GM12878 (cell line): ENCODE data around the gene ETV6. TPM values are rescaled to one million over a fixed set of nuclear protein-coding genes. Genes with fewer than 3 reads are reported as not detected.

Experiments
- CBFB ChIP-seq: IDR thresholded peaks from 2 replicates; pipeline ENCODE4 v1.6.1; 2016; ENCODE audit warnings: antibody characterized with exemption, low read depth
- EED ChIP-seq: sonication (generic); IDR thresholded peaks from 2 replicates; pipeline ENCODE4 v1.6.1; 2016; ENCODE audit warnings: antibody characterized with exemption, low read depth
- HDAC6 ChIP-seq: fragments of 200-600 bp; sonication (generic); IDR thresholded peaks from one replicate; pipeline ENCODE4 v1.8.0; 2017; ENCODE audit warnings: antibody characterized with exemption; ENCODE audit not compliant: unreplicated experiment
- IRF4 ChIP-seq: IDR thresholded peaks from 2 replicates; pipeline ENCODE4 v1.6.1; 2011; ENCODE audit warnings: low read depth, low read length
- KAT2A ChIP-seq: conservative IDR thresholded peaks from 2 replicates; pipeline ENCODE4 v1.6.1; 2011; ENCODE audit warnings: low read depth, low read length; ENCODE audit not compliant: control insufficient read depth
- KLF5 ChIP-seq: fragments of 450-650 bp; IDR thresholded peaks from 2 replicates; pipeline ENCODE4 v1.6.1; 2014; ENCODE audit warnings: mild to moderate bottlenecking; ENCODE audit not compliant: partially characterized antibody
- MEF2B ChIP-seq: fragments of 450-650 bp; IDR thresholded peaks from 2 replicates; pipeline ENCODE4 v1.6.1; 2018; ENCODE audit warnings: mild to moderate bottlenecking, moderate library complexity; ENCODE audit not compliant: partially characterized antibody, poor library complexity, severe bottlenecking
- MYC ChIP-seq: IDR thresholded peaks from 2 replicates; pipeline ENCODE4 v1.6.1; 2011; ENCODE audit warnings: mild to moderate bottlenecking, low read length, moderate library complexity, inconsistent platforms; ENCODE audit not compliant: insufficient read depth, insufficient replicate concordance, insufficient read length, severe bottlenecking
- NFYA ChIP-seq: IDR thresholded peaks from 2 replicates; pipeline ENCODE4 v1.6.1; 2011; ENCODE audit warnings: low read depth, mild to moderate bottlenecking, low read length, improper control_type of control experiment, borderline replicate concordance
- NR2C1 ChIP-seq: fragments of 450-650 bp; IDR thresholded peaks from 2 replicates; pipeline ENCODE4 v1.6.1; 2017; ENCODE audit warnings: antibody characterized with exemption, mild to moderate bottlenecking, moderate library complexity
- POLR2A ChIP-seq: IDR thresholded peaks from 2 replicates; pipeline ENCODE4 v1.6.1; 2011; ENCODE audit warnings: low read depth, mild to moderate bottlenecking, low read length
- RAD51 ChIP-seq: fragments of 450-650 bp; IDR thresholded peaks from 2 replicates; pipeline ENCODE4 v1.6.1; 2016; ENCODE audit warnings: moderate library complexity, mild to moderate bottlenecking, inconsistent platforms
- RB1 ChIP-seq: fragments of 450-650 bp; formaldehyde crosslinking; IDR thresholded peaks from 2 replicates; pipeline ENCODE4 v1.6.1; 2017; ENCODE audit warnings: mild to moderate bottlenecking, borderline replicate concordance
- RBBP5 ChIP-seq: fragments of 200-600 bp; sonication (generic); conservative IDR thresholded peaks from 2 replicates; pipeline ENCODE4 v1.6.1; 2016
- RUNX3 ChIP-seq: IDR thresholded peaks from 2 replicates; pipeline ENCODE4 v1.6.1; 2012; ENCODE audit warnings: low read length, inconsistent platforms
- SMAD1 ChIP-seq: fragments of 450-650 bp; IDR thresholded peaks from 2 replicates; pipeline ENCODE4 v1.6.1; 2018; ENCODE audit warnings: mild to moderate bottlenecking, low read depth; ENCODE audit not compliant: partially characterized antibody
- SMARCA5 ChIP-seq: fragments of 450-650 bp; IDR thresholded peaks from 2 replicates; pipeline ENCODE4 v1.6.1; 2017; ENCODE audit warnings: mild to moderate bottlenecking
- polyA plus RNA-seq, 11 experiments: library from polyadenylated mRNA; depleted of rRNA in 4 of 11; unstranded in 6 of 11; stranded (reverse) in 5 of 11; fragments of >200 nt; fragmentation: Nextera tagmentation in 4 of 11; fragmentation: Illumina TruSeq in 1 of 11; extraction: Ambion mirVana in 4 of 11; extraction: Trizol in 1 of 11; gene quantifications; 1 replicate in 1 of 11; 2 replicates in 10 of 11; pipeline versions ENCODE4 v1.2.1 to v1.2.3, GENCODE V29; 2011 to 2016; ENCODE audit warnings: inconsistent platforms in 2 of 11, missing spikeins in 2 of 11, low read depth in 1 of 11
- total RNA-seq, 4 experiments: library from RNA; depleted of rRNA in 3 of 4; stranded (reverse); fragments of >200 nt in 3 of 4; fragmentation: Illumina TruSeq in 1 of 4; extraction: Trizol in 1 of 4; gene quantifications; 2 replicates each; pipeline versions ENCODE4 v1.2.1 to v1.2.3, GENCODE V29; 2013 to 2021
- TF ChIP-seq, protein P1 (sequence below): fragments of 450-650 bp; formaldehyde crosslinking; IDR thresholded peaks from 2 replicates; pipeline ENCODE4 v1.5.0; 2022; ENCODE audit warnings: mild to moderate bottlenecking, missing genetic modification characterization
- TF ChIP-seq, protein P2 (sequence below): IDR thresholded peaks from 2 replicates; pipeline ENCODE4 v1.6.1; 2012; ENCODE audit warnings: low read length, inconsistent platforms
- TF ChIP-seq, protein P3 (sequence below): fragments of 450-650 bp; IDR thresholded peaks from 2 replicates; pipeline ENCODE4 v1.6.1; 2017; ENCODE audit warnings: mild to moderate bottlenecking, moderate library complexity
- TF ChIP-seq, protein P4 (sequence below): fragments of 450-650 bp; IDR thresholded peaks from 2 replicates; pipeline ENCODE4 v1.6.1; 2017; ENCODE audit warnings: borderline replicate concordance

The ETV6 gene
- total and polyA plus RNA-seq, 10 of the 15 experiments (the other 5 are each of a cell fraction or from before 2014, with no cell fraction given): 6.6 to 74.8 (median 24.6) TPM

DNA sequence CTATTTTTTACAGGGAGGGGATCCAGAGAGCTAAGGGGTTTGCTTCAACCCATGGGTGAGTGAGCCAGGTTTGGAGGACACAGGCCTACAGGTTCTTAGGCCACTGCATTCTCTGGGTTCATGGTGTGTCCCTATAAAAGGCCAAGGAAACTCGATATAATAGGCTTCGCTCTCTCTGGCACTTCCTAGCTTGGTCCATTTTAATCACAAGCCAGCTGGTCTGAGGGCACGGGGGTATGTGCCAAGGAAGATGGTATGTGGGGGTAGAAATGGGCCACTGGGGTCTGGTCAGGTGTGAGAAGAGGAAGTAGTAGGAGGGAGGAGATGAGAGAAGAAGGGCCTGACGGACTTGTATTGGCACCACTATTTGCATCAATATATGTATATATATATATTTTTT, 4.9 kb downstream of the ETV6 start (continued):
- TF ChIP-seq, protein P1, sequence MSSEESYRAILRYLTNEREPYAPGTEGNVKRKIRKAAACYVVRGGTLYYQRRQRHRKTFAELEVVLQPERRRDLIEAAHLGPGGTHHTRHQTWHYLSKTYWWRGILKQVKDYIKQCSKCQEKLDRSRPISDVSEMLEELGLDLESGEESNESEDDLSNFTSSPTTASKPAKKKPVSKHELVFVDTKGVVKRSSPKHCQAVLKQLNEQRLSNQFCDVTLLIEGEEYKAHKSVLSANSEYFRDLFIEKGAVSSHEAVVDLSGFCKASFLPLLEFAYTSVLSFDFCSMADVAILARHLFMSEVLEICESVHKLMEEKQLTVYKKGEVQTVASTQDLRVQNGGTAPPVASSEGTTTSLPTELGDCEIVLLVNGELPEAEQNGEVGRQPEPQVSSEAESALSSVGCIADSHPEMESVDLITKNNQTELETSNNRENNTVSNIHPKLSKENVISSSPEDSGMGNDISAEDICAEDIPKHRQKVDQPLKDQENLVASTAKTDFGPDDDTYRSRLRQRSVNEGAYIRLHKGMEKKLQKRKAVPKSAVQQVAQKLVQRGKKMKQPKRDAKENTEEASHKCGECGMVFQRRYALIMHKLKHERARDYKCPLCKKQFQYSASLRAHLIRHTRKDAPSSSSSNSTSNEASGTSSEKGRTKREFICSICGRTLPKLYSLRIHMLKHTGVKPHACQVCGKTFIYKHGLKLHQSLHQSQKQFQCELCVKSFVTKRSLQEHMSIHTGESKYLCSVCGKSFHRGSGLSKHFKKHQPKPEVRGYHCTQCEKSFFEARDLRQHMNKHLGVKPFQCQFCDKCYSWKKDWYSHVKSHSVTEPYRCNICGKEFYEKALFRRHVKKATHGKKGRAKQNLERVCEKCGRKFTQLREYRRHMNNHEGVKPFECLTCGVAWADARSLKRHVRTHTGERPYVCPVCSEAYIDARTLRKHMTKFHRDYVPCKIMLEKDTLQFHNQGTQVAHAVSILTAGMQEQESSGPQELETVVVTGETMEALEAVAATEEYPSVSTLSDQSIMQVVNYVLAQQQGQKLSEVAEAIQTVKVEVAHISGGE: no peak
- TF ChIP-seq IRF4: no peak
- no peak for TF ChIP-seq RB1
- TF ChIP-seq, protein P2, sequence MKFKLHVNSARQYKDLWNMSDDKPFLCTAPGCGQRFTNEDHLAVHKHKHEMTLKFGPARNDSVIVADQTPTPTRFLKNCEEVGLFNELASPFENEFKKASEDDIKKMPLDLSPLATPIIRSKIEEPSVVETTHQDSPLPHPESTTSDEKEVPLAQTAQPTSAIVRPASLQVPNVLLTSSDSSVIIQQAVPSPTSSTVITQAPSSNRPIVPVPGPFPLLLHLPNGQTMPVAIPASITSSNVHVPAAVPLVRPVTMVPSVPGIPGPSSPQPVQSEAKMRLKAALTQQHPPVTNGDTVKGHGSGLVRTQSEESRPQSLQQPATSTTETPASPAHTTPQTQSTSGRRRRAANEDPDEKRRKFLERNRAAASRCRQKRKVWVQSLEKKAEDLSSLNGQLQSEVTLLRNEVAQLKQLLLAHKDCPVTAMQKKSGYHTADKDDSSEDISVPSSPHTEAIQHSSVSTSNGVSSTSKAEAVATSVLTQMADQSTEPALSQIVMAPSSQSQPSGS: no peak
- TF ChIP-seq KLF5: no peak
- peak; percentile 40 for TF ChIP-seq RUNX3
- no peak for TF ChIP-seq KAT2A
- peak; percentile 19 for TF ChIP-seq MEF2B
- TF ChIP-seq RBBP5: no peak
- no peak for TF ChIP-seq NR2C1
- TF ChIP-seq, protein P3, sequence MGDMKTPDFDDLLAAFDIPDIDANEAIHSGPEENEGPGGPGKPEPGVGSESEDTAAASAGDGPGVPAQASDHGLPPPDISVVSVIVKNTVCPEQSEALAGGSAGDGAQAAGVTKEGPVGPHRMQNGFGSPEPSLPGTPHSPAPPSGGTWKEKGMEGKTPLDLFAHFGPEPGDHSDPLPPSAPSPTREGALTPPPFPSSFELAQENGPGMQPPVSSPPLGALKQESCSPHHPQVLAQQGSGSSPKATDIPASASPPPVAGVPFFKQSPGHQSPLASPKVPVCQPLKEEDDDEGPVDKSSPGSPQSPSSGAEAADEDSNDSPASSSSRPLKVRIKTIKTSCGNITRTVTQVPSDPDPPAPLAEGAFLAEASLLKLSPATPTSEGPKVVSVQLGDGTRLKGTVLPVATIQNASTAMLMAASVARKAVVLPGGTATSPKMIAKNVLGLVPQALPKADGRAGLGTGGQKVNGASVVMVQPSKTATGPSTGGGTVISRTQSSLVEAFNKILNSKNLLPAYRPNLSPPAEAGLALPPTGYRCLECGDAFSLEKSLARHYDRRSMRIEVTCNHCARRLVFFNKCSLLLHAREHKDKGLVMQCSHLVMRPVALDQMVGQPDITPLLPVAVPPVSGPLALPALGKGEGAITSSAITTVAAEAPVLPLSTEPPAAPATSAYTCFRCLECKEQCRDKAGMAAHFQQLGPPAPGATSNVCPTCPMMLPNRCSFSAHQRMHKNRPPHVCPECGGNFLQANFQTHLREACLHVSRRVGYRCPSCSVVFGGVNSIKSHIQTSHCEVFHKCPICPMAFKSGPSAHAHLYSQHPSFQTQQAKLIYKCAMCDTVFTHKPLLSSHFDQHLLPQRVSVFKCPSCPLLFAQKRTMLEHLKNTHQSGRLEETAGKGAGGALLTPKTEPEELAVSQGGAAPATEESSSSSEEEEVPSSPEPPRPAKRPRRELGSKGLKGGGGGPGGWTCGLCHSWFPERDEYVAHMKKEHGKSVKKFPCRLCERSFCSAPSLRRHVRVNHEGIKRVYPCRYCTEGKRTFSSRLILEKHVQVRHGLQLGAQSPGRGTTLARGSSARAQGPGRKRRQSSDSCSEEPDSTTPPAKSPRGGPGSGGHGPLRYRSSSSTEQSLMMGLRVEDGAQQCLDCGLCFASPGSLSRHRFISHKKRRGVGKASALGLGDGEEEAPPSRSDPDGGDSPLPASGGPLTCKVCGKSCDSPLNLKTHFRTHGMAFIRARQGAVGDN: peak; percentile 94
- no peak for TF ChIP-seq POLR2A
- TF ChIP-seq MYC: no peak
- no peak for TF ChIP-seq EED
- no peak for TF ChIP-seq SMARCA5
- TF ChIP-seq HDAC6: no peak
- TF ChIP-seq, protein P4, sequence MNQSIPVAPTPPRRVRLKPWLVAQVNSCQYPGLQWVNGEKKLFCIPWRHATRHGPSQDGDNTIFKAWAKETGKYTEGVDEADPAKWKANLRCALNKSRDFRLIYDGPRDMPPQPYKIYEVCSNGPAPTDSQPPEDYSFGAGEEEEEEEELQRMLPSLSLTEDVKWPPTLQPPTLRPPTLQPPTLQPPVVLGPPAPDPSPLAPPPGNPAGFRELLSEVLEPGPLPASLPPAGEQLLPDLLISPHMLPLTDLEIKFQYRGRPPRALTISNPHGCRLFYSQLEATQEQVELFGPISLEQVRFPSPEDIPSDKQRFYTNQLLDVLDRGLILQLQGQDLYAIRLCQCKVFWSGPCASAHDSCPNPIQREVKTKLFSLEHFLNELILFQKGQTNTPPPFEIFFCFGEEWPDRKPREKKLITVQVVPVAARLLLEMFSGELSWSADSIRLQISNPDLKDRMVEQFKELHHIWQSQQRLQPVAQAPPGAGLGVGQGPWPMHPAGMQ: no peak
- no peak for TF ChIP-seq CBFB
- peak; percentile 25; the same call in 1 of the 2 replicates for TF ChIP-seq RAD51
- no peak for TF ChIP-seq SMAD1
- no peak for TF ChIP-seq NFYA
